ENCODE measurements around the gene WDR62.

Gene WDR62

DNA sequence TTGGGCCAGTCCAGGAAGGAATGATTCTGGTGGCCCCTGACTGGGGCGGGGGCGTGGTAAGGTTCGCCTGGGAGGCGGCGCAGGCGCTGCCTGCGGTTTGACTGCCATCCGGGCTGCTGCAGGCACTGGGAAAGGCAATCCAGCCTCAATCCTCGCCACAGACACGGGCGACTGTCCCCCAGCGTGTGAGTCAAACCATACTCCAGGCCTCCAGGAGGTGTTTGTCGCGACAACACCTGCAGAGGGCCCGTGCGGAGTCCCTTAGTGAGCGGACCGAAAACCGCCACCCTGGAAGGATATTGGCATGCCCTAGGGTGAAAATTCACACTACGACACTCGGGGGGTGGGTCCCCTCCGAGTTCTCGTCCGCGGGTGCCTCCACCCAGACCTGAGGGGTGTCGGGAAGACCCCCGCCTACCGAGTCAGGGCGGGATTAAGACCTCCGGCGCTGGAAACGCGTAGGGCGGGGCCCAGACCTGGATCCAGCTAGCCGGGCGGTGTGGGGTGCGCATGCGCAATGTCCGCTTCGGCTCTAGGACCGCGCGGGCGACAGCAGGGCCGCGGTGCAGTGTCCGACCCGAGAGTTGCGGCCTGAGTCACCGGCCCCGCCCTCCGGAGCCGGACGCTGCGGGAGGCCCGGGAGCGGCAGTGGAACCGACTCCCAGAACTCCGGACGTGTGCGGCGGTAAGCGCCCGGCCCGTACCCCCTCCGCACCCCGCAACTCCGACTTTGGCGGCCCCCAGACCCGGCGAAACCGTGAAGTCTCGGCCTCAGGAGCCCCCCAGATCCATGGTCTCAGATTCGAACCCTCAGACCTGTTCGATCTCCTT, 85.0 kb downstream of the WDR62 start, which contains the start of gene CAPNS1:
Gene CAPNS1, plus strand, starts transcription at position 594 of the 831 bp plus-strand sequence. CDS start 946 bp downstream, outside the sequence.
- TF ChIP-seq CTCF (IDR thresholded peaks at IDR 0.05), result no peak; the same call in 1 of the 2 replicates

- TF ChIP-seq CTCF (IDR thresholded peaks at IDR 0.05), result no peak
These were observed 85.8 kb downstream of the WDR62 start for GRCh38 chr19:36140304-36141038.

- TF ChIP-seq CTCF (IDR thresholded peaks at IDR 0.05), result no peak
These were observed 86.6 kb downstream of the WDR62 start for GRCh38 chr19:36141039-36141927.

- TF ChIP-seq CTCF (IDR thresholded peaks at IDR 0.05), result no peak
These were observed 87.3 kb downstream of the WDR62 start for GRCh38 chr19:36142046-36142445.

GRCh38 chr19:36142496-36142895, 87.8 kb downstream of the WDR62 start:
- TF ChIP-seq CTCF (IDR thresholded peaks at IDR 0.05), result no peak

DNA sequence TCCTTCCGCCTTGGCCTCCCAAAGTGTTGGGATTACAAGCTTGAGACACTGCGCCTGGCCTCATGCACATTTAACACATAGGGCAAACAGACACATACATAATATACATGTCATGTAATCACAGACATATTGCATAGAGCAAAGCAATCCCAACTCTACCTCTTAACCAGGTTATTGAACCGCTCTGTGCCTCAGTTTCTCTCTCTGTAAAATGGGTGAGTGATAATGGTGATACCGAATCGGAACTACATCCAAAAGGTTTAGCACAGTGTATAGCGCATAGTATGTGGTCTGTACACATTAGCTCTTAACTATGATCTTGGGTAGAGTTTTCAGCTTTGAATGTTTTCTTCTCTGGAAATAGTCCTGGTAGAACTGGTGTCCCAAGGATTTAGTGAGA, 89.9 kb downstream of the WDR62 start:
- no peak for TF ChIP-seq CTCF (IDR thresholded peaks at IDR 0.05)

Measured in LNCAP (cell line).